Measurements from ENCODE around the gene MAP4K4. TPM values are rescaled to one million over a fixed set of nuclear protein-coding genes. Genes with fewer than 3 reads are reported as not detected.
A peak's percentile ranks its signal among the peaks of the same experiment; 100 is the strongest.

Gene MAP4K4
- total RNA-seq, 1 experiment from 2014 or later = 132 TPM

GRCh38 chr2:101828257-101828656 is 130.8 kb downstream of the MAP4K4 start:
- Histone ChIP-seq H3K27me3 (ENCODE audit: insufficient read depth, low read length) (no peaks in the 10 kb centered on the region), H4K5ac (ENCODE audit: insufficient read length, low read depth, low read length) (no peak overlapping the region), H3K14ac (ENCODE audit: insufficient read depth, low read length) (no peak overlapping the region), H4K91ac (ENCODE audit: insufficient read length, low read depth, low read length) (no peak overlapping the region), H2AFZ (ENCODE audit: low read length) (no peak overlapping the region), H3K79me2 (ENCODE audit: insufficient read depth, low read length) (no peaks in the 10 kb centered on the region), H2AK5ac (ENCODE audit: insufficient read length, low read length) (no peak overlapping the region), H3T11ph (ENCODE audit: low read length) (no peak overlapping the region), H2BK12ac (ENCODE audit: insufficient read length, low read depth, low read length) (no peak overlapping the region), H3K27ac (ENCODE audit: insufficient read length, low read depth, low read length) (no peak overlapping the region), H3K23ac (ENCODE audit: insufficient read length, low read depth, low read length) (no peak overlapping the region), H3K9me3 (ENCODE audit: control insufficient read depth, low read depth, low read length) (no peaks in the 10 kb centered on the region), H3K4me2 (ENCODE audit: insufficient read depth, insufficient read length, low read length) (no peak overlapping the region), H4K20me1 (ENCODE audit: control insufficient read depth, insufficient read depth, insufficient read length) (no peaks in the 10 kb centered on the region), H3K4me1 (ENCODE audit: insufficient read depth, low read length) (no peaks in the 10 kb centered on the region; the same call in 1 of the 2 replicates), H4K8ac (replicated peaks; ENCODE audit: insufficient read length, low read depth, low read length) (no peak overlapping the region), H3K79me1 (ENCODE audit: insufficient read depth, low read depth, low read length, poor library complexity, severe bottlenecking) (peaks cover 3% of the 10 kb centered on the region), H3K18ac (ENCODE audit: insufficient read length, low read depth, low read length) (no peak overlapping the region), H2BK20ac (ENCODE audit: low read depth, low read length, poor library complexity, severe bottlenecking) (no peak overlapping the region), H3K4ac (ENCODE audit: low read depth, low read length) (no peak overlapping the region), H2BK15ac (ENCODE audit: low read depth, low read length) (no peak overlapping the region), H3K56ac (ENCODE audit: insufficient read length, low read depth, low read length) (no peak overlapping the region), H3K23me2 (ENCODE audit: insufficient read length, low read depth, low read length, poor library complexity, severe bottlenecking) (no peaks in the 10 kb centered on the region), H2BK5ac (ENCODE audit: insufficient read length, low read length) (no peak overlapping the region), H3K9ac (ENCODE audit: extremely low read depth, insufficient read length, low read length) (no peak overlapping the region), H2BK120ac (ENCODE audit: low read depth, low read length, poor library complexity, severe bottlenecking) (no peak overlapping the region)
- no peak for DNase-seq
- Mint-ChIP-seq H3K27me3 (ENCODE audit: low read depth) (no peaks in the 10 kb centered on the region), H3K9me3 (no peaks in the 10 kb centered on the region), H3K4me3 (no peak overlapping the region), H3K4me1 (peaks cover 15 to 24% of the 10 kb centered on the region in 2 experiments), H3K36me3 (ENCODE audit: insufficient read depth in 1 of 3, low read depth in 3 of 3) (peaks cover 11 to 50% (median 46%) of the 10 kb centered on the region in 3 experiments; a peak in 6 of 7 replicates), H3K27ac (peak overlapping the region in 1 of 3 experiments; percentile 17; a peak in 1 of 7 replicates)
- TF ChIP-seq CTCF (conservative IDR thresholded peaks at IDR 0.05) = no peak
- WGBS (ENCODE audit: extremely low coverage, insufficient read length, low lambda C conversion rate) = no CpG with 5 or more reads among the region's 5 CpGs

Measured in H9 (cell line).